ENCODE results near the gene ZNF555.

Gene ZNF555

DNA sequence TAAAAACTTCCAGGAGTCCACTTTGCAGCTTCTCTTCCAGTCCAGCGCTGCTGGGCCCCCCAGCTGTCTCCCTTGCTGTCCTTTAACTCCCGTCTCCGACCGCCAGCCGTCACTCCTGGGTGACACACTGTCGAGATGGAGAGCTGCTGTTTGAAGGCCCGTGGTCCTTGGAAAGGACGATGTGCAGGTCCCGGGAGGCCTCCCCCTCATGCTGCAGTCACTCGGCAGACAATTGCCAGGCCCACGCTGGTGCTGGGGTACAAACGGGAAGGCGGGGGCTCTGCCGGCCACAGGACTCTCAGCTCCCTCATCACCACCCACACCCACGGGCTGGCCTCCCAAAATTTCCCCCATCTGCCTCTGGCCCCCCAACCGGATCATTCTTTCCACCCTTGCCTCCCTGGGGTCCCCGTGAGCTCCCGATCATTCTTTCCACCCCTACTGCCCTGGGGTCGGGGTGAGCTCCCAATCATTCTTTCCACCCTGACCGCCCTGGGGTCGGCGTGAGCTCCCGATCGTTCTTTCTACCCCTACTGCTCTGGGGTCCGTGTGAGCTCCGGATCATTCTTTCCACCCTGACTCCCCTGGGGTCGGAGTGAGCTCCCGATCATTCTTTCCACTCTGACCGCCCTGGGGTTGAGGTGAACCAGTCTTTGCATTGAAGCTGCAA is 37.7 kb upstream of the ZNF555 start:
- H3K36me3 ChIP-seq (ENCODE audit: control insufficient read depth, low read length) = peaks cover 86% of the 10 kb centered on the region
- no peak overlapping the region for H3K27ac ChIP-seq (ENCODE audit: low read depth, low read length)
- TF ChIP-seq, protein P1, sequence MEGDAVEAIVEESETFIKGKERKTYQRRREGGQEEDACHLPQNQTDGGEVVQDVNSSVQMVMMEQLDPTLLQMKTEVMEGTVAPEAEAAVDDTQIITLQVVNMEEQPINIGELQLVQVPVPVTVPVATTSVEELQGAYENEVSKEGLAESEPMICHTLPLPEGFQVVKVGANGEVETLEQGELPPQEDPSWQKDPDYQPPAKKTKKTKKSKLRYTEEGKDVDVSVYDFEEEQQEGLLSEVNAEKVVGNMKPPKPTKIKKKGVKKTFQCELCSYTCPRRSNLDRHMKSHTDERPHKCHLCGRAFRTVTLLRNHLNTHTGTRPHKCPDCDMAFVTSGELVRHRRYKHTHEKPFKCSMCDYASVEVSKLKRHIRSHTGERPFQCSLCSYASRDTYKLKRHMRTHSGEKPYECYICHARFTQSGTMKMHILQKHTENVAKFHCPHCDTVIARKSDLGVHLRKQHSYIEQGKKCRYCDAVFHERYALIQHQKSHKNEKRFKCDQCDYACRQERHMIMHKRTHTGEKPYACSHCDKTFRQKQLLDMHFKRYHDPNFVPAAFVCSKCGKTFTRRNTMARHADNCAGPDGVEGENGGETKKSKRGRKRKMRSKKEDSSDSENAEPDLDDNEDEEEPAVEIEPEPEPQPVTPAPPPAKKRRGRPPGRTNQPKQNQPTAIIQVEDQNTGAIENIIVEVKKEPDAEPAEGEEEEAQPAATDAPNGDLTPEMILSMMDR (IDR thresholded peaks at IDR 0.05; ENCODE audit: low read depth, low read length, poor library complexity, severe bottlenecking) = no peak
- TF ChIP-seq EZH2phosphoT487 (IDR thresholded peaks at IDR 0.05; ENCODE audit: borderline replicate concordance, low read length) = no peak
- H3K4me3 ChIP-seq (ENCODE audit: low read length) = no peak overlapping the region
- H4K20me1 ChIP-seq (ENCODE audit: control insufficient read depth, insufficient read depth, low read depth, low read length) = no peaks in the 10 kb centered on the region
- H3K9me3 ChIP-seq (ENCODE audit: control insufficient read depth, insufficient read depth, low read length) = no peaks in the 10 kb centered on the region
- no peaks in the 10 kb centered on the region for H3K4me1 ChIP-seq (ENCODE audit: control insufficient read depth, low read length)
- peaks cover 6% of the 10 kb centered on the region; the same call in 1 of the 2 replicates for H3K79me2 ChIP-seq (ENCODE audit: control insufficient read depth, low read length)
- no peaks in the 10 kb centered on the region for H3K27me3 ChIP-seq (ENCODE audit: control insufficient read depth, low read length)
- H3K4me2 ChIP-seq (ENCODE audit: low read length) = no peak overlapping the region
- H3K9me2 ChIP-seq (replicated peaks; ENCODE audit: control insufficient read depth, low read length) = no peaks in the 10 kb centered on the region
- H3F3A ChIP-seq (ENCODE audit: control insufficient read depth, insufficient read depth) = no peaks in the 10 kb centered on the region

DNA sequence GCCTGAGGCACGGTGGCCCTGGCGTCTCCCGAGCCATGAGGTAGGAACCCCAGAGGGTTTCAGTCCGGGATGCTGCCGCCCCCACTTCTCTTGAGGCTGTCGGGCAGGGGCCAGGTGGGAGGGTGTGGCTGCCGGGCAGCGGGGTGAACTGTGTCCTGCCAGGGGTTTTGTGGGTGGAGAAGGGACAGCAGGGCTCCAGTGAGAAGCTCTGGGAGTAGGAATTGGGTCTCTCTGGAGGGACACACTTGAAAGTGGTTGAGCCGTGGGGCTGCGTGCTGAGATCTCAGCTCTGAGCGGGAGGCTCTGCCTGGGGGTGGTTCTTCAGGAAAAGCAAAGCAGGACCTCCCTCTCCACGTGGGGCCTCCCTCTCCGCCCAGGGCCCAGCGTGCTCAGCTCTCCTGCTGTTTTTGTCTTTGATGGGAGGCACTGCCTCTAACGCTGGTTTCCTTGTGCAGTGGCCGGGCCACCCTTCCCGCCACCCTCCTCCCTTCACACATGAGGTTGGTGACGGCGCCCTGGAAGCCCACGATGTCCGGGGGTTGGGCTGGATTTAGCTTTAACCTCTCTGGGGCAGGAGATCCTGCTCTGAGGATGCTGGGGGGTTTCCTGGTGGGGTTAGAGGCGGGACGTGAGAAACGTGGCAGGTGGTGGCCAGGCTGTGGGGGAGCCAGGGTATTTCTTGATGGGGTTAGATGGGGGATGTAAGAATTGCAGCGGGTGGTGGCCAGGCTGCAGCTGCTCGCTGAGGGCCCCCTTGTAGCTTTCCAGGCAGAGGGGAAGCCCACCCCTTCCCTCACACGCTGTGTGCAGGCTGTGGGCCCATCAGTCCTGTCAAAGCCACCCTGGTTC is 36.9 kb upstream of the ZNF555 start:
- no peak for TF ChIP-seq EZH2phosphoT487 (IDR thresholded peaks at IDR 0.05; ENCODE audit: borderline replicate concordance, low read length)
- TF ChIP-seq, protein P1 (IDR thresholded peaks at IDR 0.05; ENCODE audit: low read depth, low read length, poor library complexity, severe bottlenecking) = no peak
- Histone ChIP-seq H3K36me3 (ENCODE audit: control insufficient read depth, low read length) (peaks cover 86% of the 10 kb centered on the region), H3K79me2 (ENCODE audit: control insufficient read depth, low read length) (peaks cover 6% of the 10 kb centered on the region; the same call in 1 of the 2 replicates), H3F3A (ENCODE audit: control insufficient read depth, insufficient read depth) (no peaks in the 10 kb centered on the region), H3K4me1 (ENCODE audit: control insufficient read depth, low read length) (no peaks in the 10 kb centered on the region), H3K4me2 (ENCODE audit: low read length) (no peak overlapping the region), H3K27me3 (ENCODE audit: control insufficient read depth, low read length) (no peaks in the 10 kb centered on the region), H3K9me3 (ENCODE audit: control insufficient read depth, insufficient read depth, low read length) (no peaks in the 10 kb centered on the region), H3K4me3 (ENCODE audit: low read length) (no peak overlapping the region), H3K9me2 (replicated peaks; ENCODE audit: control insufficient read depth, low read length) (no peaks in the 10 kb centered on the region), H4K20me1 (ENCODE audit: control insufficient read depth, insufficient read depth, low read depth, low read length) (no peaks in the 10 kb centered on the region), H3K27ac (ENCODE audit: low read depth, low read length) (no peak overlapping the region)

DNA sequence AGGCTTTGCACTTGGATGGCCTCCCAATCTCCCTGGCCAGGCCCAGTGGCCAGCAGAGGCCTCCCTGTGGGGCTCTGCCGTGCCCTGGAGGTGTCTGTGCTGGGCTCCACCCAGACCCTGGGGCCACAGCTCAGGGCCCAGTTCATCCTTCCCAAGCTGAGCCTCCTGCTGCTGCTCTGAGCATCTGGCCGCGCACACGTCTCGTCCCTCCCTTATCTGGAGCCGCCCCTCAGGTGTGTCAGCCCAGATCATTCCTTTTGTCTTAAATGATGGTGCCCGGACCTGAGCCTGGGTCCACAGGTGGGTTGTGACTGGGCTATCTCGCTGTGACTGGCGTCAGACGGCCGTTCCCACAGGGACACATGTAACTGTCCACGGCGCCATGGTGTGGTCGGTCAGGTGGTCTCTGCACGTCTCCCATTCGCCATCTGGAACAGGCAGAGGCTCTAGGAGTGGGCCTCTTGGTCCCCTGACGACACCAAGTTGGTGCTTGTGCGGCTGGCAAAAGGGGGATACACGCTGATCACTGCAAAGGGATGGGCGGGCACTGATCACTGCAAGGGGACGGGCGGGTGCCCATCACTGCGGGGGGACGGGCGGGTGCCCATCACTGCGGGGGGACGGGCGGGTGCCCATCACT is 35.9 kb upstream of the ZNF555 start:
- H3K4me3 ChIP-seq (ENCODE audit: low read length) = no peak overlapping the region
- peaks cover 6% of the 10 kb centered on the region; the same call in 1 of the 2 replicates for H3K79me2 ChIP-seq (ENCODE audit: control insufficient read depth, low read length)
- H4K20me1 ChIP-seq (ENCODE audit: control insufficient read depth, insufficient read depth, low read depth, low read length) = no peaks in the 10 kb centered on the region
- TF ChIP-seq EZH2phosphoT487 (IDR thresholded peaks at IDR 0.05; ENCODE audit: borderline replicate concordance, low read length) = no peak
- TF ChIP-seq, protein P1 (IDR thresholded peaks at IDR 0.05; ENCODE audit: low read depth, low read length, poor library complexity, severe bottlenecking) = no peak
- H3K36me3 ChIP-seq (ENCODE audit: control insufficient read depth, low read length) = peaks cover 87% of the 10 kb centered on the region
- no peaks in the 10 kb centered on the region for H3K27me3 ChIP-seq (ENCODE audit: control insufficient read depth, low read length)
- H3K27ac ChIP-seq (ENCODE audit: low read depth, low read length) = no peak overlapping the region
- no peaks in the 10 kb centered on the region for H3K9me2 ChIP-seq (replicated peaks; ENCODE audit: control insufficient read depth, low read length)
- H3K9me3 ChIP-seq (ENCODE audit: control insufficient read depth, insufficient read depth, low read length) = no peaks in the 10 kb centered on the region
- H3K4me2 ChIP-seq (ENCODE audit: low read length) = no peak overlapping the region
- H3F3A ChIP-seq (ENCODE audit: control insufficient read depth, insufficient read depth) = no peaks in the 10 kb centered on the region
- H3K4me1 ChIP-seq (ENCODE audit: control insufficient read depth, low read length) = no peaks in the 10 kb centered on the region
